ENCODE results near the gene SND1.

Gene SND1

DNA sequence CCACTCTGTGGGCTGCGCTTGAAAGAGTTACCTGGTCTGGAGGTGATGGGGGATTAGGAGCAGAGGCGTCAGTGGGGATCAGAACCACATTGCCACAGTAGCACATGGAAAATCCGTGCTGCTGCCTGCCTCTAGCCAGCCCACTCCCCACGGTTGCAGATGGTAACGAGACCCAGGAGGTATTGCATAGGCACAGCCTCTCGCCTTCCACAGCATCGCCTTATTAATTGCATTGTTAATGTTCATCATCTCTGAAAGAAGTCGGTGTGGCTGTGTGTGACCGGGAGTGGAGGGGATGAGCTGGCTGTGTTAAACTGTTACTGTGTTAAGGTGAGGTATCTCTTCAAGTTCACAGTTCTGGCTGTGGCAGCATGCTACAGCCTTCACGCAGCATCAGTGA is 414.4 kb downstream of the SND1 start:
- TF ChIP-seq TCF12 (IDR thresholded peaks at IDR 0.05; ENCODE audit: low read depth) (no peak), FOXM1 (IDR thresholded peaks at IDR 0.05; ENCODE audit: borderline replicate concordance, low read depth) (no peak), TAF1 (IDR thresholded peaks at IDR 0.05; ENCODE audit: low read depth) (no peak), CREB1 (IDR thresholded peaks at IDR 0.05; ENCODE audit: low read depth) (no peak), NFIC (IDR thresholded peaks at IDR 0.05) (no peak), EP300 (IDR thresholded peaks at IDR 0.05; ENCODE audit: borderline replicate concordance) (no peak), TEAD4 (IDR thresholded peaks at IDR 0.05) (no peak), EGR1 (IDR thresholded peaks at IDR 0.05) (no peak), CEBPB (IDR thresholded peaks at IDR 0.05) (no peak), YY1 (IDR thresholded peaks at IDR 0.05; ENCODE audit: low read depth) (no peak), ZBTB7A (IDR thresholded peaks at IDR 0.05; ENCODE audit: low read depth) (no peak), RAD21 (IDR thresholded peaks at IDR 0.05; ENCODE audit: low read depth) (no peak)
- TF ChIP-seq, protein P1, sequence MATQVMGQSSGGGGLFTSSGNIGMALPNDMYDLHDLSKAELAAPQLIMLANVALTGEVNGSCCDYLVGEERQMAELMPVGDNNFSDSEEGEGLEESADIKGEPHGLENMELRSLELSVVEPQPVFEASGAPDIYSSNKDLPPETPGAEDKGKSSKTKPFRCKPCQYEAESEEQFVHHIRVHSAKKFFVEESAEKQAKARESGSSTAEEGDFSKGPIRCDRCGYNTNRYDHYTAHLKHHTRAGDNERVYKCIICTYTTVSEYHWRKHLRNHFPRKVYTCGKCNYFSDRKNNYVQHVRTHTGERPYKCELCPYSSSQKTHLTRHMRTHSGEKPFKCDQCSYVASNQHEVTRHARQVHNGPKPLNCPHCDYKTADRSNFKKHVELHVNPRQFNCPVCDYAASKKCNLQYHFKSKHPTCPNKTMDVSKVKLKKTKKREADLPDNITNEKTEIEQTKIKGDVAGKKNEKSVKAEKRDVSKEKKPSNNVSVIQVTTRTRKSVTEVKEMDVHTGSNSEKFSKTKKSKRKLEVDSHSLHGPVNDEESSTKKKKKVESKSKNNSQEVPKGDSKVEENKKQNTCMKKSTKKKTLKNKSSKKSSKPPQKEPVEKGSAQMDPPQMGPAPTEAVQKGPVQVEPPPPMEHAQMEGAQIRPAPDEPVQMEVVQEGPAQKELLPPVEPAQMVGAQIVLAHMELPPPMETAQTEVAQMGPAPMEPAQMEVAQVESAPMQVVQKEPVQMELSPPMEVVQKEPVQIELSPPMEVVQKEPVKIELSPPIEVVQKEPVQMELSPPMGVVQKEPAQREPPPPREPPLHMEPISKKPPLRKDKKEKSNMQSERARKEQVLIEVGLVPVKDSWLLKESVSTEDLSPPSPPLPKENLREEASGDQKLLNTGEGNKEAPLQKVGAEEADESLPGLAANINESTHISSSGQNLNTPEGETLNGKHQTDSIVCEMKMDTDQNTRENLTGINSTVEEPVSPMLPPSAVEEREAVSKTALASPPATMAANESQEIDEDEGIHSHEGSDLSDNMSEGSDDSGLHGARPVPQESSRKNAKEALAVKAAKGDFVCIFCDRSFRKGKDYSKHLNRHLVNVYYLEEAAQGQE (IDR thresholded peaks at IDR 0.05; ENCODE audit: low read depth) = no peak
- TF ChIP-seq, protein P2, sequence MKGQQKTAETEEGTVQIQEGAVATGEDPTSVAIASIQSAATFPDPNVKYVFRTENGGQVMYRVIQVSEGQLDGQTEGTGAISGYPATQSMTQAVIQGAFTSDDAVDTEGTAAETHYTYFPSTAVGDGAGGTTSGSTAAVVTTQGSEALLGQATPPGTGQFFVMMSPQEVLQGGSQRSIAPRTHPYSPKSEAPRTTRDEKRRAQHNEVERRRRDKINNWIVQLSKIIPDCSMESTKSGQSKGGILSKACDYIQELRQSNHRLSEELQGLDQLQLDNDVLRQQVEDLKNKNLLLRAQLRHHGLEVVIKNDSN (IDR thresholded peaks at IDR 0.05) = no peak
- TF ChIP-seq, protein P3, sequence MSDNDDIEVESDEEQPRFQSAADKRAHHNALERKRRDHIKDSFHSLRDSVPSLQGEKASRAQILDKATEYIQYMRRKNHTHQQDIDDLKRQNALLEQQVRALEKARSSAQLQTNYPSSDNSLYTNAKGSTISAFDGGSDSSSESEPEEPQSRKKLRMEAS (IDR thresholded peaks at IDR 0.05) = no peak

DNA sequence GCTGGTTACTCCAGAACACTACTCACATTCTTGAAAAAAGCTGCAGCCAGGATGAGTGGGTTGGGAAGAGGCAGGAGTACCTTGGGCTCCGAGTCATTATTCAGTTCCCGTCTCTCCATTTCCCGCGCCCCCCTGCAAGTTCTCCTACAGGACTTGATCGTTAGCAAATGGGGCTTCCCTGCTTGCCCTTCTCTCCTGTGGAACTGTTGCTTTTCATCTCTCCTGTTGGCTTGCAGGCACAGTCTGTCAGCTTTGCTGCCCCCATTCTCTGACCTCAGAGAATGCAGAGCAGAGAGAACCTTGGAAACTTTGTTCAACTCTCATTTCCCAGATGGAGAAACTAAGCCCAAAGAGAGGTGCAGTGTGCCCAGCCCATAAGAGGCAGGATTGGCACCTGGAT is 414.9 kb downstream of the SND1 start:
- TF ChIP-seq FOXM1 (IDR thresholded peaks at IDR 0.05; ENCODE audit: borderline replicate concordance, low read depth) (no peak), NFIC (IDR thresholded peaks at IDR 0.05) (no peak), YY1 (IDR thresholded peaks at IDR 0.05; ENCODE audit: low read depth) (no peak), EP300 (IDR thresholded peaks at IDR 0.05; ENCODE audit: borderline replicate concordance) (no peak), TAF1 (IDR thresholded peaks at IDR 0.05; ENCODE audit: low read depth) (no peak), TEAD4 (IDR thresholded peaks at IDR 0.05) (no peak), EGR1 (IDR thresholded peaks at IDR 0.05) (no peak), TCF12 (IDR thresholded peaks at IDR 0.05; ENCODE audit: low read depth) (no peak), RAD21 (IDR thresholded peaks at IDR 0.05; ENCODE audit: low read depth) (no peak), CEBPB (IDR thresholded peaks at IDR 0.05) (no peak)
- TF ChIP-seq, protein P3 (IDR thresholded peaks at IDR 0.05) = no peak
- TF ChIP-seq, protein P2 (IDR thresholded peaks at IDR 0.05) = no peak

DNA sequence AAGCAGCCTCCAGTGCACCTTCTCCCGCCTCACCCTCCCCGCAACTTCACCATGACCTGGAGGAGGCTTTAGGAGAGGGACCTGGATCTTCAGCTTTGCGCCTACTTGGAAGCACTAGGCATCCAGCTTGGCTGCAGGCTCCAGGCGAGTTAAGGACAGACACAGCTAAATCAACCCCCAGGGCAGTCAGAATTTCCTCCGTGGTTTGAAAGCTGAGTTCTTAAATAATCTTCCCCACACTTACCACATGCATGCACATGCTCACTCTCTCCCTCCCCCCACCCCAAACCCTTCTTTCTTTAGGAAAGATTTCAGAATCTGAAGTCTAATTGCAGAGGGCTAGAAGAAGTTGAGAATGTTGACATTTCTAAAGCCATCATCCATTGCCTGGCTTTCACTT is 416.0 kb downstream of the SND1 start:
- TF ChIP-seq CEBPB (IDR thresholded peaks at IDR 0.05) (no peak), TEAD4 (IDR thresholded peaks at IDR 0.05) (no peak), TCF12 (IDR thresholded peaks at IDR 0.05; ENCODE audit: low read depth) (no peak), TAF1 (IDR thresholded peaks at IDR 0.05; ENCODE audit: low read depth) (no peak), ZBTB7A (IDR thresholded peaks at IDR 0.05; ENCODE audit: low read depth) (no peak), EGR1 (IDR thresholded peaks at IDR 0.05) (no peak)

DNA sequence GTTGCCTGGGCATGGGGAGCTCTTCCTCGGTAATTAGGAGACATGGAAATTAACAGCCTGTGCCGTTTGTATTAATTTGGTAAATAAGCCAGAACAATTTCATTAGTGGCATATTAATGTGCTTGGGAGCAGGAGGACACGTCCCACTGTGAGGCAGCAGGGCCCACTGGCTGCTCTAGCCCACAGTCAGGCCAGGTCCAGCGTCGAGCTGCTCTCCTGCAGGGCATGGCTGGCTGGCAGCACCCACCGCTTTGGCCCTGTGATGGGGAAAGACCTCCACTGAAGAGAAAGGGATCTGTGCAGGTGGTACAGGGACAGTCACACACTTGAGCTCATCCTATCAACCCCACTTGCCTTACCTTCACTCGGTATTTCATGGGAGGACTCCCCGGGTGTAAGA is 416.8 kb downstream of the SND1 start:
- TF ChIP-seq FOXM1 (IDR thresholded peaks at IDR 0.05; ENCODE audit: borderline replicate concordance, low read depth) = no peak
- TF ChIP-seq EGR1 (IDR thresholded peaks at IDR 0.05) = no peak

DNA sequence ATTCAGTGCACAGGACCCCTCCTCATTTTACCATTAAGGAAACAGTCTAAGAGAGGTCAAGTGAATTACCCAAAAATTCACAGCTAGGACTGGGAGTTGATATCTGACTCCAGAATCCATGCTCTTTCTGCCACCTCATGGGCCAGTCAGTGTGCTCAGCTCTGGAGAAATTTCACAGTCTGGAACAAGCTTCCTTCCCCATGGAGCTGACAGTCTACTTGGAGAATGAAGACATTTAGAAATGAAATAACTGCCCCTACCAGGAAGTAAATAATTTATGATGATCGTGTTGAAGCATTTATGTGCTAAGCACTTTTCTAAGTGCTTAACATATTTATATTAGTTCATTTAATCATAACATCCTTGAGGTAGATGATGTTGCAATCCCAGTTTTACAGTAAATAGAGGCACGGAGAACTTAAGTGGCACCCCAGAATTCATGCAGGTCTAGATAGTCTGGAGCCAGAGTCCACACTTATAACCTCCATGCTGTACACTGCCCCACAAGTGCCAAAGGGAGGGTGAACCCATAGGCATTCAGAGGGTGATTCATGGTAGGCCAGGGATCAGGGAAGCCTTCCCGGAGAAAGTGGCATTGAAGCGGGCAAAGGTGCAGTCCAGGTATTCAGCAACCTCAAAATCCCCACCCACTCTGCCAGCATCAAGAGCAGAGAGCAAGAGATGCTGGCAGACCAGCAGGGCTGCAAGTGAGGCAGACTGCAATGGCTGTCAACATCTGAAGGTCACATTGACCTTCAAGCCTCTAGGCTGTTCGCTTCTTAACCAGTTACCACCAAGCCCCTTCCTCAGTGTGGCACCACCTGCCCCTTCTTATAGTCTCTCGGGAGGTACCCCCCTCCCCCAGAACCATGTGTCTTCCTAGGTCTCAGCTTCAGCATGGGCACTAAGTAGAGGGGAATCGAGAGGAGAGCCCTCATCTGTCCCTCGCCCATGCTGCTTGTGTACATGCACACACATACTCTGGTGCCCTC is 417.7 kb downstream of the SND1 start:
- TF ChIP-seq TEAD4 (IDR thresholded peaks at IDR 0.05) = no peak
- no peak for TF ChIP-seq EGR1 (IDR thresholded peaks at IDR 0.05)
- TF ChIP-seq TAF1 (IDR thresholded peaks at IDR 0.05; ENCODE audit: low read depth) = no peak
- TF ChIP-seq EP300 (IDR thresholded peaks at IDR 0.05; ENCODE audit: borderline replicate concordance) = no peak
- TF ChIP-seq, protein P1 (IDR thresholded peaks at IDR 0.05; ENCODE audit: low read depth) = no peak
- TF ChIP-seq CEBPB (IDR thresholded peaks at IDR 0.05) = no peak
- no peak for TF ChIP-seq FOXM1 (IDR thresholded peaks at IDR 0.05; ENCODE audit: borderline replicate concordance, low read depth)
- no peak for TF ChIP-seq CREB1 (IDR thresholded peaks at IDR 0.05; ENCODE audit: low read depth)
- TF ChIP-seq, protein P2 (IDR thresholded peaks at IDR 0.05) = no peak
- TF ChIP-seq YY1 (IDR thresholded peaks at IDR 0.05; ENCODE audit: low read depth) = no peak
- TF ChIP-seq, protein P3 (IDR thresholded peaks at IDR 0.05) = no peak
- TF ChIP-seq TCF12 (IDR thresholded peaks at IDR 0.05; ENCODE audit: low read depth) = no peak
- no peak for TF ChIP-seq NFIC (IDR thresholded peaks at IDR 0.05)

Measured in Ishikawa (cell line).